NCI-H510A (cell line): ENCODE data around the gene PACRG.
"Not testable (repeated sequence)": the region's sequence is repeated elsewhere in the genome, so short reads cannot be mapped to it uniquely, and the experiment has no call there.

Experiments
- DNase-seq: peaks from one replicate; lab custom pipeline; 2025; lab: John Stamatoyannopoulos, UW

The PACRG gene

GRCh38 chr6:162727322-162728182, at the start of gene PACRG, which contains the start of gene PRKN:
TSS of gene PACRG (plus strand) at chr6:162727974.
TSS of gene PRKN (minus strand) at chr6:162727766.
- DNase-seq: peak; percentile 94

GRCh38 chr6:162678896-162679295, 48.9 kb upstream of the PACRG start:
- DNase-seq: not testable (repeated sequence)

- no peak for DNase-seq
These were observed 48.1 kb upstream of the PACRG start for GRCh38 chr6:162679681-162680080.

- DNase-seq: no peak
These were observed 47.4 kb upstream of the PACRG start for GRCh38 chr6:162680367-162680766.

GRCh38 chr6:162680871-162681270, 46.9 kb upstream of the PACRG start:
- DNase-seq: no peak

GRCh38 chr6:162681447-162681846, 46.3 kb upstream of the PACRG start:
- no peak for DNase-seq

- DNase-seq: no peak
These were observed 44.6 kb upstream of the PACRG start for GRCh38 chr6:162683135-162683534.

- no peak for DNase-seq
These were observed 43.7 kb upstream of the PACRG start for GRCh38 chr6:162684052-162684451.

- DNase-seq: no peak
These were observed 42.8 kb upstream of the PACRG start for GRCh38 chr6:162684961-162685360.

- no peak for DNase-seq
These were observed 42.2 kb upstream of the PACRG start for GRCh38 chr6:162685586-162685985.

- no peak for DNase-seq
These were observed 38.9 kb upstream of the PACRG start for GRCh38 chr6:162688751-162689345.

- DNase-seq: no peak
These were observed 37.6 kb upstream of the PACRG start for GRCh38 chr6:162690158-162690557.

- no peak for DNase-seq
These were observed 29.8 kb upstream of the PACRG start for GRCh38 chr6:162697872-162698403.

- DNase-seq: no peak
These were observed 29.3 kb upstream of the PACRG start for GRCh38 chr6:162698440-162698839.

GRCh38 chr6:162699961-162700360, 27.8 kb upstream of the PACRG start:
- DNase-seq: no peak

- no peak for DNase-seq
These were observed 26.8 kb upstream of the PACRG start for GRCh38 chr6:162700966-162701365.

- DNase-seq: no peak
These were observed 26.2 kb upstream of the PACRG start for GRCh38 chr6:162701551-162701950.

GRCh38 chr6:162702446-162702845, 25.3 kb upstream of the PACRG start:
- DNase-seq: no peak

- DNase-seq: no peak
These were observed 23.8 kb upstream of the PACRG start for GRCh38 chr6:162704001-162704400.

- no peak for DNase-seq
These were observed 22.0 kb upstream of the PACRG start for GRCh38 chr6:162705736-162706135.

- no peak for DNase-seq
These were observed 21.5 kb upstream of the PACRG start for GRCh38 chr6:162706232-162706631.

GRCh38 chr6:162708971-162709370, 18.8 kb upstream of the PACRG start:
- no peak for DNase-seq

GRCh38 chr6:162709431-162709830, 18.3 kb upstream of the PACRG start:
- no peak for DNase-seq
